Measurements from ENCODE around the gene CPED1. TPM values are rescaled to one million over a fixed set of nuclear protein-coding genes. Genes with fewer than 3 reads are reported as not detected.
A peak's percentile ranks its signal among the peaks of the same experiment; 100 is the strongest.

Gene CPED1
- total RNA-seq, 2 donors from 2014 or later, result 77.4 to 126 TPM

GRCh38 chr7:121075952-121076349, 87.4 kb downstream of the CPED1 start:
- TF ChIP-seq, protein P1, sequence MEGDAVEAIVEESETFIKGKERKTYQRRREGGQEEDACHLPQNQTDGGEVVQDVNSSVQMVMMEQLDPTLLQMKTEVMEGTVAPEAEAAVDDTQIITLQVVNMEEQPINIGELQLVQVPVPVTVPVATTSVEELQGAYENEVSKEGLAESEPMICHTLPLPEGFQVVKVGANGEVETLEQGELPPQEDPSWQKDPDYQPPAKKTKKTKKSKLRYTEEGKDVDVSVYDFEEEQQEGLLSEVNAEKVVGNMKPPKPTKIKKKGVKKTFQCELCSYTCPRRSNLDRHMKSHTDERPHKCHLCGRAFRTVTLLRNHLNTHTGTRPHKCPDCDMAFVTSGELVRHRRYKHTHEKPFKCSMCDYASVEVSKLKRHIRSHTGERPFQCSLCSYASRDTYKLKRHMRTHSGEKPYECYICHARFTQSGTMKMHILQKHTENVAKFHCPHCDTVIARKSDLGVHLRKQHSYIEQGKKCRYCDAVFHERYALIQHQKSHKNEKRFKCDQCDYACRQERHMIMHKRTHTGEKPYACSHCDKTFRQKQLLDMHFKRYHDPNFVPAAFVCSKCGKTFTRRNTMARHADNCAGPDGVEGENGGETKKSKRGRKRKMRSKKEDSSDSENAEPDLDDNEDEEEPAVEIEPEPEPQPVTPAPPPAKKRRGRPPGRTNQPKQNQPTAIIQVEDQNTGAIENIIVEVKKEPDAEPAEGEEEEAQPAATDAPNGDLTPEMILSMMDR (IDR thresholded peaks at IDR 0.05), result no peak
- H3K27me3 ChIP-seq (replicated peaks; ENCODE audit: insufficient read depth), result no peaks in the 10 kb centered on the region
- no peak overlapping the region for H3K4me3 ChIP-seq
- H3K36me3 ChIP-seq, result no peaks in the 10 kb centered on the region
- ATAC-seq (ENCODE audit: insufficient number of reproducible peaks, low FRiP score, low read depth) (no peak), DNase-seq (ENCODE audit: low spot score) (no peak)
- H3K27ac ChIP-seq, result peak overlapping the region; percentile 29 to 36
- H3K4me1 ChIP-seq (ENCODE audit: control insufficient read depth in 1 of 2, low read depth in 2 of 2), result peaks cover 35 to 82% of the 10 kb centered on the region in 2 donors
- H3K9me3 ChIP-seq, result no peaks in the 10 kb centered on the region

DNA sequence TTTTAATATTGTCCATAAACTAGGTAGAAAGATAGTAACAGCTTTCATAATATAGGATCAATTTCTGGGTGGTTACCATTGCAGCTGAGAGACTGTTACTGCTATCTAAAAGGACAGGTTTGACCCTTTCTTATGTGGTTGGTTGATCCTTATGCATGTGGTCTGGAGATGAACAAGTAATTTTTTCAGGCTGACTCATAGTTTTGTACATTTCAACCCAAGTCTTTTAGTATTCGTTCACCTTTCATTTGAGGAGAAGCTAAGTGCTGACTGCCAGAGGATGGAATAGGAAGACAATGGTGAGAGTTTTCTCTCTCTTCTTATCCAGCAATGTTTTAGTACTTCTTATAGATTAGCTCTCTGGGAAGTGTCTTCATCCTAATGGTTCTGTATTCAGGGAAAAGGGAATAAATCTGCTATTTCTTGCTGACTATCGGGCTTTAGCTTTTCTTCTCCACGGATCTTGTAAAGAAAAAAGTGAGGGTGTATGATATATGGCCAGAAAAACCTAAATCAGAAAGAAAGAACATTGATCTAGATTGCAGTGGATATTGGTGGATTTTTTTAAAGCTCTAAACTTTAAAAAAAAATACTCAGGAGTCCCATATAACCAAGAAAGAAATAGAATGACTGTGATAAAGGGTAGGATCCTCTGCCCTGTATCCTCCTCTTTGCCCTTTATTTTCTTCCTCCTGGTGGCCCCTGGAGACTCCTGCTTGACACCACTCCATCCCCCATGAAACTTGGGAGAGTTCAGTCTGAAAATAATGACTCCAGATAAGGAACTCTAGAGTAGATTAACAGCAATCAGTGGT, 88.0 kb downstream of the CPED1 start:
- Histone ChIP-seq H3K4me1 (ENCODE audit: control insufficient read depth in 1 of 2, low read depth in 2 of 2) (peaks cover 35 to 86% of the 10 kb centered on the region in 2 donors), H3K9me3 (no peaks in the 10 kb centered on the region), H3K27me3 (replicated peaks; ENCODE audit: insufficient read depth) (no peaks in the 10 kb centered on the region), H3K27ac (peak overlapping the region; percentile 29 to 36), H3K4me3 (no peak overlapping the region), H3K36me3 (no peaks in the 10 kb centered on the region)
- DNase-seq (ENCODE audit: low spot score) (no peak), ATAC-seq (ENCODE audit: insufficient number of reproducible peaks, low FRiP score, low read depth) (no peak)
- TF ChIP-seq, protein P1 (IDR thresholded peaks at IDR 0.05), result no peak

GRCh38 chr7:121077165-121077630, 88.7 kb downstream of the CPED1 start:
- Histone ChIP-seq H3K36me3 (no peaks in the 10 kb centered on the region), H3K9me3 (no peaks in the 10 kb centered on the region), H3K4me3 (no peak overlapping the region), H3K4me1 (ENCODE audit: control insufficient read depth in 1 of 2, low read depth in 2 of 2) (peaks cover 35 to 86% of the 10 kb centered on the region in 2 donors), H3K27me3 (replicated peaks; ENCODE audit: insufficient read depth) (no peaks in the 10 kb centered on the region), H3K27ac (peak overlapping the region; percentile 29 to 36)
- TF ChIP-seq, protein P1 (IDR thresholded peaks at IDR 0.05), result no peak
- no peak for ATAC-seq (ENCODE audit: insufficient number of reproducible peaks, low FRiP score, low read depth)
- DNase-seq (ENCODE audit: low spot score), result no peak

- H3K27me3 ChIP-seq (replicated peaks; ENCODE audit: insufficient read depth), result no peaks in the 10 kb centered on the region
- ATAC-seq (ENCODE audit: insufficient number of reproducible peaks, low FRiP score, low read depth), result no peak
- no peak for DNase-seq (ENCODE audit: low spot score)
- H3K27ac ChIP-seq, result peak overlapping the region in 1 of 2 donors; percentile 1
- no peak overlapping the region for H3K4me3 ChIP-seq
- TF ChIP-seq, protein P1 (IDR thresholded peaks at IDR 0.05), result no peak
- no peaks in the 10 kb centered on the region for H3K36me3 ChIP-seq
- peaks cover 31 to 80% of the 10 kb centered on the region in 2 donors for H3K4me1 ChIP-seq (ENCODE audit: control insufficient read depth in 1 of 2, low read depth in 2 of 2)
- no peaks in the 10 kb centered on the region for H3K9me3 ChIP-seq
Measured at GRCh38 chr7:121078701-121079227, 90.3 kb downstream of the CPED1 start.

DNA sequence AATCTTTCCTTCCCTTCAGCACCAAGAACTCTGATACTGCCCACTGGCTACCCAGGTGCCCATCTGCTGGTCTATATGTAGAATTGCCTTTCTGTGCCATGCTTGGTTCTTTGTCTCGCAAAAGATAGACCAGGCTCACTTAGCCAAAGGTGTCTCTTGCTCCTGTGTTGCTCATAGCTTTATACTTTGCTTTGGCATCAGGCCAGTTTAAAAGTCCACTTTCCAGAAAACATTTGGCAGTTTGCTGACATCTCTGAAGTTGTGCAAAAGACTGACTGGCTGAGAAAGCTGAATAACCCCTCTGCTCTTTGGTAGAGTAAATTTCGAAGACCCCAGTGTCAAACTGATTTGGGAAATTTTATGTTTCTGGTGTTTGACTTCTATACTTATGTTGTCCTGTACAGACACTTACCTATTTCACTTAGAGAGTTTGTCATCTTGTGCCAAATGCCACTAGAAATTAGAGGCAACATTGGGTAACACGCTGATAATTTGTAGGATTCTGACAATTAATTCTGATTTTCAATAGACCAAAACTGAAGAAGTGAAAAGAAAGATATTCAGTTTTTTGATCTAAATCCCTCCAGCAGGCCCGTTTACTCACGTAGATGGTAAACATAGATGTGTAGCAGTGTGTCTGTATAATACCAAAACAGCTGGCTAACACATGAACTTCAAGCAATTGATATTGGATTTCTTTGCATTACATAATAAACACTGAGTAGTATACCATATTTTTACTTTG, 91.1 kb downstream of the CPED1 start:
- no peaks in the 10 kb centered on the region for H3K27me3 ChIP-seq (replicated peaks; ENCODE audit: insufficient read depth)
- TF ChIP-seq, protein P1 (IDR thresholded peaks at IDR 0.05), result no peak
- H3K9me3 ChIP-seq, result no peaks in the 10 kb centered on the region
- H3K4me1 ChIP-seq (ENCODE audit: control insufficient read depth in 1 of 2, low read depth in 2 of 2), result peaks cover 27 to 80% of the 10 kb centered on the region in 2 donors
- H3K4me3 ChIP-seq, result no peak overlapping the region
- no peak overlapping the region for H3K27ac ChIP-seq
- no peak for DNase-seq (ENCODE audit: low spot score)
- H3K36me3 ChIP-seq, result no peaks in the 10 kb centered on the region
- no peak for ATAC-seq (ENCODE audit: insufficient number of reproducible peaks, low FRiP score, low read depth)
